ENCODE data around the gene TREML4.

The TREML4 gene

GRCh38 chr6:41228616-41229015, 467 bp downstream of the TREML4 start:
- Histone ChIP-seq H3K79me2 (ENCODE audit: insufficient read depth, low read length) (no peaks in the 10 kb centered on the region), H4K20me1 (ENCODE audit: insufficient read depth, low read length) (no peaks in the 10 kb centered on the region), H2AFZ (ENCODE audit: low read depth, low read length) (no peak overlapping the region), H3K36me3 (ENCODE audit: insufficient read depth, low read length) (no peaks in the 10 kb centered on the region), H3K27me3 (ENCODE audit: insufficient read depth, low read length, poor library complexity) (no peaks in the 10 kb centered on the region), H3K9ac (ENCODE audit: low read depth, low read length) (no peak overlapping the region), H3K4me1 (ENCODE audit: insufficient read depth, low read length) (no peaks in the 10 kb centered on the region), H3K4me3 (ENCODE audit: low read depth in 1 of 2, low read length in 2 of 2) (no peak overlapping the region), H3K27ac (ENCODE audit: low read length) (no peak overlapping the region), H3K4me2 (ENCODE audit: insufficient read depth, low read length) (no peak overlapping the region), H3K9me3 (ENCODE audit: insufficient read depth, low read length, severe bottlenecking) (no peaks in the 10 kb centered on the region)
- ATAC-seq (ENCODE audit: insufficient read depth, low read depth): no peak
- peak; percentile 19 for TF ChIP-seq CTCF (IDR thresholded peaks at IDR 0.05; ENCODE audit: borderline replicate concordance, extremely low read depth, low read length, poor library complexity, severe bottlenecking)
- TF ChIP-seq EZH2 (IDR thresholded peaks at IDR 0.05; ENCODE audit: borderline replicate concordance, low read depth, low read length, severe bottlenecking): no peak
- no peak for DNase-seq

GRCh38 chr6:41229721-41230120, 1.6 kb downstream of the TREML4 start:
- Histone ChIP-seq H3K36me3 (ENCODE audit: insufficient read depth, low read length) (no peaks in the 10 kb centered on the region), H3K4me2 (ENCODE audit: insufficient read depth, low read length) (no peak overlapping the region)
- ATAC-seq (ENCODE audit: insufficient read depth, low read depth): no peak

GRCh38 chr6:41231246-41231645, 3.1 kb downstream of the TREML4 start:
- Histone ChIP-seq H3K4me1 (ENCODE audit: insufficient read depth, low read length) (no peaks in the 10 kb centered on the region), H3K4me2 (ENCODE audit: insufficient read depth, low read length) (no peak overlapping the region), H3K27me3 (ENCODE audit: insufficient read depth, low read length, poor library complexity) (no peaks in the 10 kb centered on the region), H3K9ac (ENCODE audit: low read depth, low read length) (no peak overlapping the region), H3K36me3 (ENCODE audit: insufficient read depth, low read length) (no peaks in the 10 kb centered on the region), H3K9me3 (ENCODE audit: insufficient read depth, low read length, severe bottlenecking) (no peaks in the 10 kb centered on the region), H3K79me2 (ENCODE audit: insufficient read depth, low read length) (no peaks in the 10 kb centered on the region), H4K20me1 (ENCODE audit: insufficient read depth, low read length) (no peaks in the 10 kb centered on the region), H2AFZ (ENCODE audit: low read depth, low read length) (no peak overlapping the region), H3K27ac (ENCODE audit: low read length) (no peak overlapping the region), H3K4me3 (ENCODE audit: low read depth in 1 of 2, low read length in 2 of 2) (no peak overlapping the region)
- TF ChIP-seq EZH2 (IDR thresholded peaks at IDR 0.05; ENCODE audit: borderline replicate concordance, low read depth, low read length, severe bottlenecking) (no peak), CTCF (IDR thresholded peaks at IDR 0.05; ENCODE audit: borderline replicate concordance, extremely low read depth, low read length, poor library complexity, severe bottlenecking) (no peak)
- ATAC-seq (ENCODE audit: insufficient read depth, low read depth) (no peak), DNase-seq (no peak)

More at GRCh38 chr6:41229721-41230120, 1.6 kb downstream of the TREML4 start:
- Histone ChIP-seq H3K27ac (ENCODE audit: low read length) (no peak overlapping the region), H3K4me3 (ENCODE audit: low read depth in 1 of 2, low read length in 2 of 2) (no peak overlapping the region), H3K27me3 (ENCODE audit: insufficient read depth, low read length, poor library complexity) (no peaks in the 10 kb centered on the region), H2AFZ (ENCODE audit: low read depth, low read length) (no peak overlapping the region), H3K4me1 (ENCODE audit: insufficient read depth, low read length) (no peaks in the 10 kb centered on the region), H3K9me3 (ENCODE audit: insufficient read depth, low read length, severe bottlenecking) (no peaks in the 10 kb centered on the region), H3K9ac (ENCODE audit: low read depth, low read length) (no peak overlapping the region), H4K20me1 (ENCODE audit: insufficient read depth, low read length) (no peaks in the 10 kb centered on the region), H3K79me2 (ENCODE audit: insufficient read depth, low read length) (no peaks in the 10 kb centered on the region)
- no peak for TF ChIP-seq CTCF (IDR thresholded peaks at IDR 0.05; ENCODE audit: borderline replicate concordance, extremely low read depth, low read length, poor library complexity, severe bottlenecking)
- TF ChIP-seq EZH2 (IDR thresholded peaks at IDR 0.05; ENCODE audit: borderline replicate concordance, low read depth, low read length, severe bottlenecking): no peak
- DNase-seq: no peak

GRCh38 chr6:41232667-41233066, 4.5 kb downstream of the TREML4 start:
- Histone ChIP-seq H3K36me3 (ENCODE audit: insufficient read depth, low read length) (no peaks in the 10 kb centered on the region), H3K9me3 (ENCODE audit: insufficient read depth, low read length, severe bottlenecking) (no peaks in the 10 kb centered on the region), H3K27me3 (ENCODE audit: insufficient read depth, low read length, poor library complexity) (no peaks in the 10 kb centered on the region), H4K20me1 (ENCODE audit: insufficient read depth, low read length) (no peaks in the 10 kb centered on the region), H3K4me3 (ENCODE audit: low read depth in 1 of 2, low read length in 2 of 2) (no peak overlapping the region), H2AFZ (ENCODE audit: low read depth, low read length) (no peak overlapping the region), H3K27ac (ENCODE audit: low read length) (no peak overlapping the region), H3K79me2 (ENCODE audit: insufficient read depth, low read length) (no peaks in the 10 kb centered on the region), H3K4me1 (ENCODE audit: insufficient read depth, low read length) (no peaks in the 10 kb centered on the region), H3K9ac (ENCODE audit: low read depth, low read length) (no peak overlapping the region), H3K4me2 (ENCODE audit: insufficient read depth, low read length) (no peak overlapping the region)
- no peak for ATAC-seq (ENCODE audit: insufficient read depth, low read depth)
- no peak for DNase-seq
- no peak for TF ChIP-seq EZH2 (IDR thresholded peaks at IDR 0.05; ENCODE audit: borderline replicate concordance, low read depth, low read length, severe bottlenecking)
- no peak for TF ChIP-seq CTCF (IDR thresholded peaks at IDR 0.05; ENCODE audit: borderline replicate concordance, extremely low read depth, low read length, poor library complexity, severe bottlenecking)
